Fibroblast of upper back skin (primary cell): ENCODE data around the gene VWA7.

Source experiments
- DNase-seq: peaks from one replicate; pipeline ENCODE4 v3.0.0-alpha.2; 2013

The VWA7 gene

DNA sequence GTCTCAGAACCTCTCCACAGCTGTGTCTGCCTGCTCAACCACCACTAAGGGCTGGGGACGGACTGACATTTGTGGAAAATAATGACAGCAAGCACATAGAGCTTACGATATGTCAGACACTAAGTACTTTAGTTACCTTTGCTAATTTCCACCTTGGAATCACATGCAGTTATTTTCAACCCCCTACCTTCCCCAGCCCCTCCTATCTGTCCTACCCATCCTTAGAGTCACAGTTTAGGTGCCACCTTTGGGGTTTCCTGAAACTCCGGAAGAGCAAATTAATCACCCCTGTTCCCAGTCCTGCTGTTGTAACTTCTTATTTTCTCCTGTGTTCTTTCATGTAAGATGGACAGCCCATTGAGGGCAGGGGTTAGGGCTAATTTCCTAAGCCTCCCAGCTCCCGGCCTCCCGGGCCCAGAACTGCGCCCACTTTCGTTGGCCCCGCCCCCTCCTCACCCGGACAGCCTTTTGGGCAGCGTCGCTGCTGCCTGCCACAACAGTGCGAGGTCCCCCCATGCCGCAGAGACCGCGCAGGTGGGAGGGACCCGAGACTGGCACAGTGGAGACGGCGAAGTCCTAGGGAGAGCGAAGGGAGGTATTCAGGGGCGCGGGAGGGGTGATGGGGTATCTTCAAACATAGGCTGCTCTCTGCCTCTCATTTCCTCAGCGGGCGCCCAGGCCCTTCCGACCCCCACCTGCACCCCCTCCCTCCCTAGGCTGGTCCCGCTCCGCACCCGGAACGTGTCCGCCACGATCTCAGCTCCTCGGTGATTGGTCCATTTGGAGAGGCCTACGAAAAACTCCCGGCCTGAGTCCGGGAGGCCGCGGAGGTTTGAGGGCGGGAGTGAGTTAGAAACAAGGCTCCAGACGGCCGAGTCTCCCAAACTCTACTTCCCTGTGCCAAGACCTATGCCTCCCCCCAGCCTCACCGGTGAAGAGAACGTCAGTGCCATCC, 49.1 kb downstream of the VWA7 start:
- DNase-seq: no peak

DNA sequence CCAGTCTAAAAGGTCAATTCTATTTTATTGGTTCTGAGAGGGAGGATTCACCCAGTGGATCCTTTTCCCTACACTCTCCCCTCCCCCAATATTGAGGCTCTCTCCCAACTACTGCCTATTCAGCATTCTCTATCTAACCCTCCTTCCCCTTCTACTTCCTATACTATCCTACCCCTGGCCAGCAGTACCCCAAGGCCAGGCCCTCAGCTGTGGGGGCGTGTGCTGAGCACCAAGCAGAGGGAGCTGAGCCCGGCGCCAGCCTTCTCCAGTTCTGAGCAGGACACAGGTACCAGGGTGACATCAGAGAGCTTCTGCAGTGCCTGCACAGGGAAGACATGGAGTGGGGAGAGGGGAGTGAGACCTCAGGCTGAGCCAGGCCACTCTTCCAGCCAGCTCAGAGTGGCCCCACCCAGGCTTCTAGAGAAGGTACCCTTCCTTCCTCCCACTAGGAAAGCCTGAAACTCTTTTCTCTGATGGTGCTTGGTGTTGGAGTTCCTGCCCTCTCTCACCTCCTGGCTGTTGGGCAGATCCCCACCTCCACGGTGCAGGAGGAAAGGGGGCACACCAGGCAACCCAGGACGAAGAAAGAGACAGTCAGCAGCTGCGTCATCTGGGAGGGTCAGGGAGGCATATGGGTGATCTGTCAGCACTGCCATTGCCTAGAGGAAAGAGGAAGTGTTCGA, 50.0 kb downstream of the VWA7 start:
- no peak for DNase-seq

DNA sequence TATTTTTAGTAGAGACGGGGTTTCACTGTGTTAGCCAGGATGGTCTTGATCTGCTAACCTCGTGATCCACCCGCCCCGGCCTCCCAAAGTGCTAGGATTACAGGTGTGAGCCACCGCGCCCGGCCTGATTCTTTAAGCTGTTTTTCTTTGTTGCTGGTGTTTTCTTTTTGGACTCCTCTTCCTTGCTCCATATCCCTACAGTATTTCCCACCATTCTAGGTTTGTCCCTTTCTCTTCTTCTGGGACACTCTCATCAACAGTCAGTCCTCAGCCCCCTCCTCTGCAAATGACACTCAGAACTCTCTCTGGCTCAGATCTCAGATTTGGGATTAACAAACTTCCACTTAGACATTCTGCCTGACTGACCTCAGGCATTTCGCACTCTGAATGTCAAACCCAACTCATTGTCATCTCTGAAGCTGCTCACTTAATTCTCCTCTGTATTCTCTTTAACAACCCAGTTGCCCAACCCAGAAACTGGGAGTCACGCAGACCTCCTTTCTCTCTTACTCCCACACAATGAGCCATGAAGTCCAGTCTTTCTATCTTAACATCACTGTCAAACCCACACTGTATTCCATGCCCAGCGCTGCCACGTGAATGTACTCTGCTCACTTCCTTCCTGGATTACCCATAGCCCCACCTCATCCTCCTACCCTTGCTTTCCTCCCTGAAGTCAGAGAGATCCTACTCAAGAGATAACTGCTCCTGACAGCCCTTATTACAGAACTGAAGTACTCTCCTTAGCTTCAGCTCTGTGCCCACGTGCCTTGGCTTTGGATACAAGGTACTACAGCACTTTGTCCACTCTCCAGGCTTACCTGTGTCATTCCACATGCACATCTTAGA, 51.4 kb downstream of the VWA7 start:
- DNase-seq: no peak

DNA sequence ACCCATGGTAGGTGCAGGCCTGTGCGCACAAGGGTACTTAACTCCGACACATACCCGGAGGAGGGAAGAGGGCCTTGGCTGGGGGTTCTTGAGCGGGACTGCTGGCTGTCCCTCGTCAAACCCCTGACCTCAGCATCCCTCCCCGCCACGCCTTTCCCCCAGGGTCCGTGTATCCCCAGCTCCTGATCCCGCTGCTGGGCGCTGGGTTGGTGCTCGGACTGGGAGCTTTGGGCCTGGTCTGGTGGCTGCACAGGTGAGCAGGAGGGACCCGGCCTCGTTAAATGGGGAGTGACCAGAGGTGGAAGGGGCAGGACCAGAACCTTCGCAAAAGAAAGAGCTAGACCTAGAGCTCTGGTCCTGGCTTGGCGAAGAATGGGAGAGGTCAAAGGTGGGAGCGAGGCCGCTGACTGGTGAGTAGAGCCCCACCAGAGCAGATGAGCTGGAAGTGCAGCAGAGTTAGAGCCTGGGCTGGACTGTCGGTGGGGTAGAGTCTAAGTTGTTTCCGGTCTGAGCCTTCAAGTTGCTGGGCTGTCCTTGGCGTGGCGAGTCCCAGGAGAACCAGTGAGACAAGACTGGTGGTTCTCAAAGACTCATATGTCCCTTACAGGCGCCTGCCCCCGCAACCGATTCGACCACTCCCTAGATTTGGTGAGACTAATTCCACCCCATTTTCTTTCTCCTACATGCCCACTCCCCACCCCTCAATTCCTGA, 53.0 kb downstream of the VWA7 start:
- no peak for DNase-seq

DNA sequence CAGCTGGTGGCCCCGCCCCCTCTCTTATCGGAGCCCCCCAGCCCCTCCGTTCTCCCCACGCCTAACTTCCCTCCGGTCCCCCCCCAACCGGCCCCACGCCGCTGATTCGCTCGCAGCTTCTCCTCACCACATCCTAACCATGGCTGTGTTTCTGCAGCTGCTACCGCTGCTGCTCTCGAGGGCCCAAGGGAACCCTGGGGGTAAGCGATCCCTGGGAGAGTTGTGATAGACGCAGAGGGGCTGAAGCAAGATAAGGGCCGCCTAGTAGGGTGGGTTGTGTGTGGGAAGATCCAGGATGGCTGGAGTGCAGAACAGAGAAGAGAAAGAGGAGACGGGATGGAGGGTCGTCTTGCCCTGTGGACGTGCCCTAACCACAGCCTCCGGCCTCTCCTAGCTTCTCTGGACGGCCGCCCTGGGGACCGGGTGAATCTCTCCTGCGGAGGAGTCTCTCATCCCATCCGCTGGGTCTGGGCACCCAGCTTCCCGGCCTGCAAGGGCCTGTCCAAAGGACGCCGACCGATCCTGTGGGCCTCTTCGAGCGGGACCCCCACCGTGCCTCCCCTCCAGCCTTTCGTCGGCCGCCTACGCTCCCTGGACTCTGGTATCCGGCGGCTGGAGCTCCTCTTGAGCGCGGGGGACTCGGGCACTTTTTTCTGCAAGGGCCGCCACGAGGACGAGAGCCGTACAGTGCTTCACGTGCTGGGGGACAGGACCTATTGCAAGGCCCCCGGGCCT, 53.7 kb downstream of the VWA7 start, which contains the start of gene MPIG6B:
Gene MPIG6B (plus strand): TSS at position 129 of the 735 bp plus-strand sequence. CDS start 11 bp downstream, at position 140.
- DNase-seq: no peak

DNA sequence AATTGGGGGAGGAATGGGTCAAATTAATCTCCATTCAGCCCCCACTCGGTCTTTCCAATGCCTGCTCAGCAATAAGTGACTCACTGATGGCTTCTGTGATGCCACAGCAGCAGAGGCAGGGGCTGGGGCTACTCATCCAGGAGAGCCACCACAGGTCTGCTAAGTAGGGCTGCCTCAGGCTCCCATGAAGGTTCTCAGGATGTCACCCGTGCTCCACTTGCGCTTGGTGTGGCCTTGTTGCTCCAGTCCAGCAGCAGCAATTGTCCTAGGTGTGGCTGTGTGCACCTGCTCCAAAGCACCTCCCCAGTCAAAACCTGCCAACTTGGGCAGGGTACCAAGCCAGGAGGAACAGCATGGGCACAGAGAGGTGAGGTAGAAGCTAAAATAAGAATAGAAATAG, 55.0 kb downstream of the VWA7 start:
- no peak for DNase-seq

DNA sequence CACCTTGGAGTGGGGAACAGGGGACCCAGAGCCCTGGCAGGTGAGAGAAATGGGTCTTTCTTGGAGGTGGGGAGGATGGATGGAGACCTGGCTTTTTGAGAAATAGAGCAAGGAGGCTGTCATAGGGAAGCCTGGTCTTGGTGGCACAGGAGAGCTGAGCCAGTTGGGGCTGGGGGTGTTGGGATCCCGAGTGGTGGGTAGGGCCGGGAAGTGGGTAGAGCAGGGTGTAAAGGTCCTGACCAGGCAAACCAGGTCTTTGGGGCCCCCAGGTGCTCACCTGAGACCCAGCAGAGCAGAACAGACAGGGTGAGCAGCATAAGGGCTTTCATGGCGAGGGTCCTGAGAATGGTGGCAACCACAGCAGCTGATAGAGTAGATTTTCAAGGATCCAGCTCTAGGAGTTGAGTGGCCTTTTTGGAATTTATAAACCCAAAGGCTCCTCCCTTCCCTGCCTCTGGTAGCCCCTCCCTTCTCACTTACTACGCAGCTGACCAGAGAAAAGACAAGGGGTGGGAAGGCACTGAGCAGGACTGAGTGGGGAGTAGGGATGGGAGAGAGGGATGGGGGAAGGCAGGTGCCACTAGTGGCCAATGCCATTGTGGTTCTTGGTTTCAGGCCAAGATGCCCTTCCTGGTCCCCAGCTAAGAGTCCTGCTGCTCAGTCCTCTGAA, 55.6 kb downstream of the VWA7 start, which contains the start of gene LY6G6C:
Gene LY6G6C (minus strand): TSS at position 396 of the 670 bp plus-strand sequence. CDS start 67 bp downstream, at position 329.
- no peak for DNase-seq

DNA sequence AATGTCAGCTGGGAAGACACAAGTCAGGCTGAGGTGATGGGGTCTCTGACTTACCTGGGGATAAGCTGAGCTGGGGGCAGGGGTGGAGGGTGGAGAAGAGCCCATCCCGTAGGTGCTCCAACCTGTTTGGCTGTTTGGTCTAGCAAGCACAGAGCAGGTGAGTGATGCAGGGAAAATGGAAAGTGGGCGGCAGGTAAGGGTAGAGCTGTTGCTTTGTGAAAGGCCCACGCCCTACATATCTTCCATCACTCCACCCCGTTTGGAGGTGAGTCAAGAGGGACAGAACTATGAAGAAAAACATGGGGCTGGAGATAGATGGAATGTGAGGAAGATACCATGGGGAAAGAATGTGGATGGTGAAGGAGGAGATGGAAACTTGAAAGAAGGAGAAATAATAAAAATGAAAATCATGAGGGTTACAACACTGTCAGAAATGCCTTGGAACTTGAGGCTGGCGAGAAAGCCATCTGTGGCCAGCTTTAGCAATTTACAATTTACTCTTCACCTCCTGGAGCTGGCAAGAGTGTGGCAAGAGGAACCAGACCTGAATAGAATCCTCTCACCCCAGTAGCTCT, 56.8 kb downstream of the VWA7 start:
- no peak for DNase-seq

DNA sequence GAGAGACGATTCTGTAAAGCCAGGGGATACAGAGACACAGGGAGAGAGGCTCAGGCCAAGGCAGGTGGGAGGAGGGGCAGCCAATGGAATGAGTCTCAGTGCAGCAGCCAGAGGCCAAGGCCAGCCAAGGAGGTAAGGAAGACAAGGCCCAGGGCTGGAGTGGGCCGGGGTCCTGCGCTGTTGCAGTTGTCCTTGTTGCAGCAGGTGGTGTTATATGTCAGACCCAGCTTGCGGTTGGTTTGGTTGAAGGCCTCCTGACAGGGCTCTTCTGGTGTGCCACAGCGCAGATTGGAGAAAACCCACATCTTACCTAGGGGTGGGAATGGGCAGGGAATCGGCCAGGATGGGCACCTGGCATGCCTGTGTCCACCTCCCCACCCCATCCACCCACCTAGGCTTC, 58.1 kb downstream of the VWA7 start:
- DNase-seq: no peak

DNA sequence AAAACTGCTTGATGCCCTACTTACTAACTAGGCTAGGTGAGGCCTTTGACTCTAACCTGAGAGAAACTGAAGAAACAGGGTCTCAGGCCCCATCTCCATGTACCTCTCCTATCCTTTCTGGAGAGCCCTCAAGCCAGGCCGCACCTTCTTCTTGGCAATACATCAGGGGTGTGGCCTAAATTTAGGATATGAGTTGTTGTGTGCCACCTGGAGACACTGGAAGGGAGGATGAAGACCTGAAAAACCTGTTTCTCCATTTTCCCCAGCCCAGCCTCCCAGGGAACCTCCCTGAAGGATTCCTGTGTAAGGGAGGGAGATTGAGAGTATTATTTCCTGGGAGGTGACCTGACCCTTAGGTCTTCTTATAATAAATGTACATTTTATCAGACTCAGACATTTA, 58.9 kb downstream of the VWA7 start:
- no peak for DNase-seq

DNA sequence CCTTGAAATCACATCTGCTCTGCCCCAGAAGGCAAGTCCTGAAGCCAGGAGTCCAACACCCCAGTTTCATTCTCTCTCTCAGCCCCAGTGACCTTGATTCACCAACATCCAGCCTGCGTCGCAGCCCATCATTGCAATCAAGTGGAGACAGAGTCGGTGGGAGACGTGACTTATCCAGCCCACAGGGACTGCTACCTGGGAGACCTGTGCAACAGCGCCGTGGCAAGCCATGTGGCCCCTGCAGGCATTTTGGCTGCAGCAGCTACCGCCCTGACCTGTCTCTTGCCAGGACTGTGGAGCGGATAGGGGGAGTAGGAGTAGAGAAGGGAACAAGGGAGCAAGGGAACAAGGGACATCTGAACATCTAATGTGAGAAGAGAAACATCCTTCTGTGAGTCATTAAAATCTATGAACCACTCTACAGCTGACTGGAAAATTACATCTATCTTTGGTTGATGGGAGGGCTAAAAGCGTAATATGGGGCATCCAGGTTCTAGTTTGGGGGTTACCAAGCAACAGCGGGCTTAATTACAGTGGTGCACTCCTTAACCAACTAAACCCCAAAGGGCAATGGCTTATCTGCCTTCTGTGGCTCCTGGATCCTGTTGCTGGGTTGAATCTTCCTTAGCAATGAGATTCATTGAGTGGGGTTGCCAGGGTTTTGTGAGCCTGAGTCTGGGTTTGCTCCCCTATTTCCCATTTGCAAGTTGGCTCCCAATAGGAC, 59.5 kb downstream of the VWA7 start:
- no peak for DNase-seq
